GM13976 (cell line): ENCODE measurements around the gene SPON2.

ENCODE experiments used
- DNase-seq: peaks from one replicate; pipeline ENCODE4 v3.0.0; 2012; ENCODE audit warnings: low spot score
- in situ Hi-C: fragments of 300-500 bp; cut with MboI; formaldehyde crosslinking; loops from one replicate; pipeline ENCODE4 v1.12.0; 2022; ENCODE audit warnings: low sequenced_read_pairs, mixed read lengths, inconsistent platforms; ENCODE audit not compliant: unreplicated experiment
- TF ChIP-seq, protein P1 (sequence below): IDR thresholded peaks from 2 replicates; pipeline ENCODE4 v1.5.1; 2012; ENCODE audit warnings: borderline replicate concordance, mild to moderate bottlenecking; ENCODE audit not compliant: insufficient read depth; ENCODE audit errors: extremely low read depth, missing control alignments, control extremely low read depth

The SPON2 gene

DNA sequence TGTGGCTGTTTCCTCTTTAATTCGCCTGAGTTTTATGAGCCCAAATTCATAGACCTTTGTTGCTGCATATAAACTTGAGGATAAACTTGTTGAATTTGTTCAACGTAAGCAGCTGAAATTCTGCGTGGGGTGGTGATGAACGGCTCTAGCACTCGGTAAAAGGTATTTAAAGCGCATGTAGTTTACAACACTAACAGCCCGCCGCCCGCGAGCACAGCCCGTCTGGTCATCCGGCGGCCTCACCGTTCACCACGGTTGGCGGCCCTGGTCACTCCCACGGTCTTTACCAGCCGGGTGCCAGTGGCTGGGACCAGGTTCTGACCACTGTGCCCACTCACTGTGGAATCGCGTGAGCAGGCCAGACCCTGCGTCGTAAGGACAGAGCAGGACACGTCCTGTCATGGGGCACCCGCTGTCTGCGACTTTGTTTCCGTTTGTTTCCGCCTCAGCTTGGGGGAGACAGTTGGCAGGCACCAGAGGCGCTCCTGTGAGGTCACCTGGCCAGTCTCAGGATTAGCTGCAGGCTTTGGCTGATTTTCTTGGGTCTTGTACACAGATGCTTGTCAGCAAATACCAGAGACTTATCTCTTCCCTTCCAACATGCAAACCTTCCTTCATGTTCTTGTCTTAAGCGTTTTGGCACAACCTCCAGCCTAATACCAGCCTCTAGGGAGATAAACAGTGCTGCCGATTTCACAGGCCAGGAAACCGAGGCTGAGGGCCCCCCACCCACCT, 36.8 kb upstream of the SPON2 start:
- TF ChIP-seq, protein P1, sequence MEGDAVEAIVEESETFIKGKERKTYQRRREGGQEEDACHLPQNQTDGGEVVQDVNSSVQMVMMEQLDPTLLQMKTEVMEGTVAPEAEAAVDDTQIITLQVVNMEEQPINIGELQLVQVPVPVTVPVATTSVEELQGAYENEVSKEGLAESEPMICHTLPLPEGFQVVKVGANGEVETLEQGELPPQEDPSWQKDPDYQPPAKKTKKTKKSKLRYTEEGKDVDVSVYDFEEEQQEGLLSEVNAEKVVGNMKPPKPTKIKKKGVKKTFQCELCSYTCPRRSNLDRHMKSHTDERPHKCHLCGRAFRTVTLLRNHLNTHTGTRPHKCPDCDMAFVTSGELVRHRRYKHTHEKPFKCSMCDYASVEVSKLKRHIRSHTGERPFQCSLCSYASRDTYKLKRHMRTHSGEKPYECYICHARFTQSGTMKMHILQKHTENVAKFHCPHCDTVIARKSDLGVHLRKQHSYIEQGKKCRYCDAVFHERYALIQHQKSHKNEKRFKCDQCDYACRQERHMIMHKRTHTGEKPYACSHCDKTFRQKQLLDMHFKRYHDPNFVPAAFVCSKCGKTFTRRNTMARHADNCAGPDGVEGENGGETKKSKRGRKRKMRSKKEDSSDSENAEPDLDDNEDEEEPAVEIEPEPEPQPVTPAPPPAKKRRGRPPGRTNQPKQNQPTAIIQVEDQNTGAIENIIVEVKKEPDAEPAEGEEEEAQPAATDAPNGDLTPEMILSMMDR, result no peak
- in situ Hi-C loops, result no loop called here
- DNase-seq, result no peak

DNA sequence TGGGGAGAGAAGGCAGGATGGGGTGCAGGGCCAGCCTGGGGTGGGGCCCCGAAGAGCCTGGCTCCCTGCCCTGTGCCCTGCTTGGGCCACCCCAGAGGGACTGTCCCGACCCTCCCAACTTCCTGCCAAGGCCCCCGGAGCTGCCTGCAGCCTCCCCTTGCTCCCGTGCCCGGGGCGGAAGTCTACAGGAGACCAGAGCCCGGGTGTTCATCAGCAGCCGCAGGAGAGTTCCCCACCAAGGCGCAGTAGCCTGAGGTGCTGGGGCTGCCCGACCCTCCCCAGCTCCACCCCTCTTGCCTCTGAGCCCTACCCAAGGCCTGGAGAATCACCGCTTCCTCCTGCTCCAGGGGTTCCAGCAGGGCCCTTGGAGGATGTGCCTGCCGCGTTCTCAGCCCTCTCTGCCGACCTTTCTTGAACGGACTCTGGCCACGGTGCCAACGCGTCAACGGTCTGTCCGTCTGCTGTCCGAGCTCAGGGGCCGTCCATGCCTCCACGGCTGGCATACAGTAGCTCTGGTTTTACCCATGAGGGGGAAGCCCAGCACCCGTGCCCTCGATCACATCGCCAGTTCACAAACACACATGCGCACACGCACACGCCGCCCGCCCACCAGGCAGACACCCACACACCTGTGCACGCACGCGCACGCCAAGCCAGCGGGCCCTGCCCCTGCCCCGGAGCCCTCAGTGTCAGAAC, 36.0 kb upstream of the SPON2 start:
- TF ChIP-seq, protein P1, result no peak
- in situ Hi-C loops, result no loop called here
- no peak for DNase-seq

DNA sequence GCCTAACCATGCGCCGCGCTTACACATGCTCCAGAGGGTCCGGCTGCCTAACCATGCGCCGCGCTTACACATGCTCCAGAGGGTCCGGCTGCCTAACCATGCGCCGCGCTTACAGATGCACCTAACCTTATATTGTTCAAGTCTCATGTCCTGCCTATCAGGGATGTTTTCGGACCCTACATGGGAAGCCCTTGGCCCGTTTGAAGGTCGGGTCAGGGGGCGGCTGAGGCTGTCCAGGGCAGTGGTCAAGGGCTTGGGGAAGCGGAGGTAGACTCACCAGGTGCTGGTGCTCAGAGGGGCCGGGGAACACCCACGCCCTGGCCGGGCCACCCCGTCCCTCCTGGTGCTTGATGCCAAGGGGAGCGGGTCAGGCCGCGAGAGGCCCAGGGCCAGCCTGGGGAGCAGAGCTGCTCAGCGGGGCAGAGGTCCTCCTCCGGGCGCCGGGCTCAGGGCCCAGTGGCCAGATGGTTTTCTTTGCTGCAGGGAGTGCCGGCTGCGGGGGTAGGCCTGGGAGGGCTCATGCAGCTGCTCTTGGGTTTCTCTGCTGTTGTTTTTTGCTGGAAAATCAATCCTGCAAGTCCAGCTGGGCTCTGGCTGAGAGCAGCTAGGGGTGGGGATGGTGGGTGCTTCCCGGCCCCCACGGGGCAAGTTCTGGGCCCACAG, 35.4 kb upstream of the SPON2 start:
- TF ChIP-seq, protein P1, result no peak
- in situ Hi-C loops, result no loop called here
- no peak for DNase-seq

DNA sequence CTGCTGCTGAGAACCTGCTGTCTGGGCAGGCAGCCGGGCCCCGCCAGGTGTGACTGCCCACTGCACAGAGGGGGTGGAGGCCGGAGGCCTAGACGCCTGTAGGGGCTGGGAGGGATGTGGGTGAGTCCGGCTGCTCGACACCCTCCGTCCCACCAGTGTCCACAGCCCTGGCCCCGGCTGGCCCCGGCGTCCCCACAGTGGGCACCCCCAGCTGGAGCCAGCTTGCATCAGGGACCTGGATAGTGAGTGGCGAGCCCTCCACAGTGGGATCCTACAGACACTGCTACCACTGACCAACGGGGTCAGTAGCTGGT, 34.7 kb upstream of the SPON2 start:
- TF ChIP-seq, protein P1, result no peak
- in situ Hi-C loops, result no loop called here
- DNase-seq, result no peak

DNA sequence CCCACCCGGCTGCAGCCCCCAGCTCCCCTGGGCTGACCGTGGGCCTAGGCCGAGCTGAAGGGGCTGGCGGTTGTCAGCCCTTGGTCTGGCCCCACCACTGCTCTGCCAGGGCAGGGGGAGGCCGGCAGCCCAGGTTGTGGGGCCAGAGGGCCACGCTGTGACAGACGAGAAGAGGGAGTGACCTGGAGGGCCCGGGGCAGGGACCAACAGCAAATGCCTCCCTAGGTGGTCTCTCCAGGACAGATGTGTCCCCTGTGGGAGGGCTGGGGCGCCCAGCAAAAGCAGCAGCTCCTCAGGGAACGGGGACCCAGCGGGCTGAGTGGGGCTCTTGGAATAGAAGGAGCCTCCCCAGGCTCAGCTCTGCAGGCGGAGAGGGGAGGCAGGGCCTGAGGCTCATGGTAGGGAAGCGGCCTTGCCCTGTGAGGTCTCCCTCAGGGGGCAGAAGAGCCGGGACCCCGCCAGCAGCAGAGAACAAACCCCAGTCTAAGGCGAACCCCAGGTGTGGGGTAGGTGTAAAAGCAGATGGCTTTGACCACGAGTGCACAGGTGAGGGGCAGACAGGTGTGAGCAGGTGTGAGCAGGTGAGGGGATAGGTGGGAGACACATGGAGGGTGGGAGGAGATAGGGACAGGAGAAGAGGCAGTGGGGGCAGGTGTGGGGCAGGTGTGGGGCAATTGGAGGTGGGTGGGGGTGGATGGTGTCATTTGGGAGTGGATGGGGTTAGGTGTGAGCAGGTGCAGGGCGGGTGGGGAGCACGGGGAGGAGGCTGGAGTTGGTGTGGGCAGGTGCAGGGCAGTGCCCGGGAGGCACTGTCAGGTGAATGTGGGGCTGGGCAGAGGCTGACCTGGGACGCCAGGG, 34.1 kb upstream of the SPON2 start:
- in situ Hi-C loops, result no loop called here
- TF ChIP-seq, protein P1, result no peak
- no peak for DNase-seq

DNA sequence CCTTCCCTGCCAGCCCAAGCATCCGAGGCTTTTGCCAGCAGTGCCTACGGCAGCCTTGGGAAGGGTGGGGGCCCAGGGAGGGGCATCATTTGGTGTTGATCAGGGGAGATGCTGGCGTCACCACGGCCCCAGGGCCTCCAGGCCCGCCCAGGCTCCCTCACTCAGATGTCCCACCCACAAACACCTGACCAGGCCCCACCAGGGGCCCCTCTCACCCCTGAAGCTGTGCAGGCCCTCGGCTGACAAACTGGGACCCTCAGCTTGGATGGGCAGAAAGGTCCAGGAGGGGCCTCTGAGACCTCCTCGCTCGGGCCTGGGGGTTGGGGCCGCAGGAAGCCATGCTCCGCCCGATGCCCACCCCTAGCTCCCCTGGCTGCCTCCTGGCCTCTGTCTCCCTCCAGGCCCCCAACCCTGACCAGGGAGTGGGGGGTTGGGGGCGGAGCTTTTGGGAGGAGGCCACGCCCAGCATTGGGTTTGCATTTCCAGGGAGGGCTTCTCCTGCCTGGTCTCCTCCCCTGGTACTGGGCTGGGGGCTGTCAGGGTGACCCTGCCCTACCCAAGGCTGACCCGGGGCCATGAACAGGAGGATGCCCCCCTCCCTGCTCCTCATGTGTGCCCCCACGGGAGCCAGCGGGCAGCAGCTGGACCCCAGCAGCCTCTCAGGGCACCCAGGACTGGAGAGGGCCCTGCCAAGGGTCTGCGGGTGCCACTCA, 33.4 kb upstream of the SPON2 start:
- in situ Hi-C loops, result no loop called here
- no peak for DNase-seq
- TF ChIP-seq, protein P1, result no peak
